H9 (cell line): ENCODE results near the gene OR10H1. TPM values are rescaled to one million over a fixed set of nuclear protein-coding genes. Genes with fewer than 3 reads are reported as not detected.

ENCODE experiments used
- DNase-seq: peaks from one replicate; pipeline ENCODE4 v3.0.0-alpha.2; 2017
- H2AFZ ChIP-seq: one replicate; pipeline ENCODE4 v1.6.1; 2013; ENCODE audit warnings: mild to moderate bottlenecking, low read length, control low read depth, moderate library complexity
- H2AK5ac ChIP-seq: 2 replicates; pipeline ENCODE4 v1.6.1; 2013; ENCODE audit warnings: low read length, control low read depth, mixed read lengths; ENCODE audit not compliant: insufficient read length
- H2BK120ac ChIP-seq: one replicate; pipeline ENCODE4 v1.6.1; 2013; ENCODE audit warnings: low read depth, mild to moderate bottlenecking, low read length, control low read depth, inconsistent platforms; ENCODE audit not compliant: poor library complexity, severe bottlenecking
- H2BK12ac ChIP-seq: 2 replicates; pipeline ENCODE4 v1.6.1; 2013; ENCODE audit warnings: low read length, control low read depth, mixed read lengths, low read depth; ENCODE audit not compliant: insufficient read length
- H2BK15ac ChIP-seq: 2 replicates; pipeline ENCODE4 v1.6.1; 2013; ENCODE audit warnings: low read depth, low read length, control low read depth
- H2BK20ac ChIP-seq: one replicate; pipeline ENCODE4 v1.6.1; 2013; ENCODE audit warnings: low read depth, mild to moderate bottlenecking, low read length, control low read depth, inconsistent platforms; ENCODE audit not compliant: poor library complexity, severe bottlenecking
- H2BK5ac ChIP-seq: 2 replicates; pipeline ENCODE4 v1.6.1; 2013; ENCODE audit warnings: low read length, control low read depth, mixed read lengths; ENCODE audit not compliant: insufficient read length
- H3K14ac ChIP-seq: 2 replicates; pipeline ENCODE4 v1.6.1; 2013; ENCODE audit warnings: low read length, control low read depth; ENCODE audit not compliant: insufficient read depth
- H3K18ac ChIP-seq: 2 replicates; pipeline ENCODE4 v1.6.1; 2013; ENCODE audit warnings: low read depth, mild to moderate bottlenecking, mixed read lengths, low read length, control low read depth; ENCODE audit not compliant: insufficient read length
- H3K23ac ChIP-seq: 2 replicates; pipeline ENCODE4 v1.6.1; 2013; ENCODE audit warnings: low read length, control low read depth, mixed read lengths, low read depth; ENCODE audit not compliant: insufficient read length
- H3K23me2 ChIP-seq: 2 replicates; pipeline ENCODE4 v1.6.1; 2013; ENCODE audit warnings: low read depth, mild to moderate bottlenecking, mixed read lengths, low read length, control low read depth; ENCODE audit not compliant: insufficient read length, poor library complexity, severe bottlenecking
- H3K27ac ChIP-seq: 2 replicates; pipeline ENCODE4 v1.5.1; 2013; ENCODE audit warnings: low read length, control low read depth, mixed read lengths, low read depth; ENCODE audit not compliant: insufficient read length
- H3K27me3 ChIP-seq: 2 replicates; pipeline ENCODE4 v1.6.1; 2013; ENCODE audit warnings: low read length, control low read depth, inconsistent platforms; ENCODE audit not compliant: insufficient read depth
- H3K4ac ChIP-seq: 2 replicates; pipeline ENCODE4 v1.6.1; 2013; ENCODE audit warnings: low read depth, mild to moderate bottlenecking, control low read depth, inconsistent platforms, low read length, moderate library complexity
- H3K4me1 ChIP-seq: 2 replicates; pipeline ENCODE4 v1.6.1; 2013; ENCODE audit warnings: low read length, control low read depth, inconsistent platforms; ENCODE audit not compliant: insufficient read depth
- H3K4me2 ChIP-seq: 2 replicates; pipeline ENCODE4 v1.6.1; 2013; ENCODE audit warnings: low read length, control low read depth, mixed read lengths; ENCODE audit not compliant: insufficient read length, insufficient read depth
- H3K56ac ChIP-seq: 2 replicates; pipeline ENCODE4 v1.6.1; 2013; ENCODE audit warnings: low read depth, mild to moderate bottlenecking, mixed read lengths, low read length, control low read depth; ENCODE audit not compliant: insufficient read length
- H3K79me1 ChIP-seq: 2 replicates; pipeline ENCODE4 v1.6.1; 2013; ENCODE audit warnings: low read depth, mild to moderate bottlenecking, moderate library complexity, low read length, control low read depth, inconsistent platforms; ENCODE audit not compliant: insufficient read depth, poor library complexity, severe bottlenecking
- H3K79me2 ChIP-seq: 2 replicates; pipeline ENCODE4 v1.6.1; 2013; ENCODE audit warnings: low read length, control low read depth, inconsistent platforms; ENCODE audit not compliant: insufficient read depth
- H3K9ac ChIP-seq: 2 replicates; pipeline ENCODE4 v1.6.1; 2013; ENCODE audit warnings: low read length, control low read depth, mixed read lengths; ENCODE audit not compliant: insufficient read length; ENCODE audit errors: extremely low read depth
- H3K9me3 ChIP-seq: one replicate; pipeline ENCODE4 v1.6.1; 2013; ENCODE audit warnings: low read depth, low read length, inconsistent platforms; ENCODE audit not compliant: control insufficient read depth
- H3T11ph ChIP-seq: one replicate; pipeline ENCODE4 v1.6.1; 2013; ENCODE audit warnings: mild to moderate bottlenecking, low read length, control low read depth, inconsistent platforms
- H4K20me1 ChIP-seq: one replicate; pipeline ENCODE4 v1.6.1; 2013; ENCODE audit not compliant: control insufficient read depth, insufficient read length, insufficient read depth
- H4K5ac ChIP-seq: 2 replicates; pipeline ENCODE4 v1.6.1; 2013; ENCODE audit warnings: low read depth, mild to moderate bottlenecking, mixed read lengths, low read length, control low read depth; ENCODE audit not compliant: insufficient read length
- H4K8ac ChIP-seq: replicated peaks from 2 replicates; pipeline ENCODE4 v1.6.1; 2013; ENCODE audit warnings: low read length, control low read depth, mixed read lengths, low read depth; ENCODE audit not compliant: insufficient read length
- H4K91ac ChIP-seq: 2 replicates; pipeline ENCODE4 v1.6.1; 2013; ENCODE audit warnings: low read depth, mild to moderate bottlenecking, moderate library complexity, mixed read lengths, low read length, control low read depth; ENCODE audit not compliant: insufficient read length
- H3K27ac Mint-ChIP-seq, 3 experiments: 2 replicates in 2 of 3; 3 replicates in 1 of 3; pipeline ENCODE4 v1.8.0; 2020 to 2021; ENCODE audit warnings: mixed read lengths in 3 of 3, mild to moderate bottlenecking in 1 of 3, moderate library complexity in 1 of 3
- H3K27me3 Mint-ChIP-seq: 2 replicates; pipeline ENCODE4 v1.8.0; 2021; ENCODE audit warnings: low read depth, mild to moderate bottlenecking, moderate library complexity, mixed read lengths
- H3K36me3 Mint-ChIP-seq, 3 experiments: 2 replicates in 2 of 3; 3 replicates in 1 of 3; pipeline ENCODE4 v1.8.0; 2020 to 2021; ENCODE audit warnings: low read depth in 3 of 3, mixed read lengths in 3 of 3; ENCODE audit not compliant: insufficient read depth in 1 of 3
- H3K4me1 Mint-ChIP-seq, 2 experiments: 2 replicates each; pipeline ENCODE4 v1.8.0; 2020; ENCODE audit warnings: mixed read lengths in 2 of 2
- H3K4me3 Mint-ChIP-seq, 2 experiments: 2 replicates in 1 of 2; 3 replicates in 1 of 2; pipeline ENCODE4 v1.8.0; 2020 to 2021; ENCODE audit warnings: mild to moderate bottlenecking in 2 of 2, mixed read lengths in 2 of 2, moderate library complexity in 1 of 2
- H3K9me3 Mint-ChIP-seq, 2 experiments: 2 replicates in 1 of 2; 3 replicates in 1 of 2; pipeline ENCODE4 v1.8.0; 2020; ENCODE audit warnings: mild to moderate bottlenecking in 2 of 2, mixed read lengths in 2 of 2, moderate library complexity in 1 of 2
- WGBS: extraction: QIAGEN DNeasy Blood & Tissue Kit; methylation state at CpG from one replicate; pipeline ENCODE4 v1.1.7; 2013; ENCODE audit warnings: missing lambda C conversion rate, low lambda C conversion rate, mixed read lengths; ENCODE audit not compliant: insufficient read length; ENCODE audit errors: extremely low coverage; 5-methylcytosine and 5-hydroxymethylcytosine counted together
- total RNA-seq: library from RNA; stranded (reverse); gene quantifications from 2 replicates; pipeline ENCODE4 v1.2.1, GENCODE V29; 2021
- TF ChIP-seq, protein P1 (sequence below): fragments of 200-600 bp; sonication (generic); conservative IDR thresholded peaks from 3 replicates; pipeline ENCODE4 v1.8.0; 2021; ENCODE audit warnings: antibody characterized with exemption, mild to moderate bottlenecking

Gene OR10H1
- total RNA-seq, 1 experiment from 2014 or later: not detected

DNA sequence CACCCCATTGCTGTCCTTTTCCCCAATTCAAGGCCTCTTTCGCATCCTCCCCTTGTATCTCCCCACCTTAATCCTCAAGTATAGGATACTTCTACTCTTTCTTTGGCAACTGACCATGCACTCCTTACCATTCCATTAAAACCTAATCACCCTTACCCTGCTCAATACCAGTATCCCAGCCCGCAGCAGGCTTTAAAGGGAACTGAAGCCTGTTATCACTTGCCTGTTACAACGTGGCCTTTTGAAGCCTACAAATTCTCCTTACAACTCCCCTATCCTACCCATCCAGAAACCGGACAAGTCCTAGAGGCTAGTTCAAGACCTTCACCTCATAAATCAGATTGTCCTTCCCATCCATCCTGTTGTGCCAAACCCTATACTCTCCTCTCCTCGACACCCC, 16.2 kb upstream of the OR10H1 start:
- Histone ChIP-seq H3K14ac (no peak overlapping the region), H3K27me3 (no peaks in the 10 kb centered on the region), H3T11ph (no peak overlapping the region), H3K4ac (no peak overlapping the region), H2AK5ac (no peak overlapping the region), H3K23ac (no peak overlapping the region), H4K20me1 (no peaks in the 10 kb centered on the region), H2BK20ac (no peak overlapping the region), H3K4me2 (no peak overlapping the region), H3K18ac (no peak overlapping the region), H3K23me2 (no peaks in the 10 kb centered on the region), H3K9ac (no peak overlapping the region), H3K9me3 (peaks cover 92% of the 10 kb centered on the region), H3K79me2 (no peaks in the 10 kb centered on the region), H2BK12ac (no peak overlapping the region), H2BK120ac (no peak overlapping the region), H2AFZ (no peak overlapping the region), H4K5ac (no peak overlapping the region), H4K8ac (no peak overlapping the region), H2BK5ac (no peak overlapping the region), H4K91ac (no peak overlapping the region), H3K79me1 (no peaks in the 10 kb centered on the region), H3K27ac (no peak overlapping the region), H3K56ac (no peak overlapping the region), H2BK15ac (no peak overlapping the region), H3K4me1 (no peaks in the 10 kb centered on the region)
- Mint-ChIP-seq H3K9me3 (peaks cover 15 to 41% of the 10 kb centered on the region in 2 experiments), H3K4me3 (no peak overlapping the region), H3K36me3 (peaks cover 13 to 31% (median 23%) of the 10 kb centered on the region in 3 experiments), H3K27ac (no peak overlapping the region), H3K4me1 (no peaks in the 10 kb centered on the region), H3K27me3 (peaks cover 4% of the 10 kb centered on the region; the same call in 1 of the 2 replicates)
- DNase-seq: no peak
- 100% methylated on average over 1 of the region's 5 CpGs for WGBS
- TF ChIP-seq, protein P1, sequence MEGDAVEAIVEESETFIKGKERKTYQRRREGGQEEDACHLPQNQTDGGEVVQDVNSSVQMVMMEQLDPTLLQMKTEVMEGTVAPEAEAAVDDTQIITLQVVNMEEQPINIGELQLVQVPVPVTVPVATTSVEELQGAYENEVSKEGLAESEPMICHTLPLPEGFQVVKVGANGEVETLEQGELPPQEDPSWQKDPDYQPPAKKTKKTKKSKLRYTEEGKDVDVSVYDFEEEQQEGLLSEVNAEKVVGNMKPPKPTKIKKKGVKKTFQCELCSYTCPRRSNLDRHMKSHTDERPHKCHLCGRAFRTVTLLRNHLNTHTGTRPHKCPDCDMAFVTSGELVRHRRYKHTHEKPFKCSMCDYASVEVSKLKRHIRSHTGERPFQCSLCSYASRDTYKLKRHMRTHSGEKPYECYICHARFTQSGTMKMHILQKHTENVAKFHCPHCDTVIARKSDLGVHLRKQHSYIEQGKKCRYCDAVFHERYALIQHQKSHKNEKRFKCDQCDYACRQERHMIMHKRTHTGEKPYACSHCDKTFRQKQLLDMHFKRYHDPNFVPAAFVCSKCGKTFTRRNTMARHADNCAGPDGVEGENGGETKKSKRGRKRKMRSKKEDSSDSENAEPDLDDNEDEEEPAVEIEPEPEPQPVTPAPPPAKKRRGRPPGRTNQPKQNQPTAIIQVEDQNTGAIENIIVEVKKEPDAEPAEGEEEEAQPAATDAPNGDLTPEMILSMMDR: no peak
